Measurements from ENCODE around the gene TNPO3.

TNPO3 gene

DNA sequence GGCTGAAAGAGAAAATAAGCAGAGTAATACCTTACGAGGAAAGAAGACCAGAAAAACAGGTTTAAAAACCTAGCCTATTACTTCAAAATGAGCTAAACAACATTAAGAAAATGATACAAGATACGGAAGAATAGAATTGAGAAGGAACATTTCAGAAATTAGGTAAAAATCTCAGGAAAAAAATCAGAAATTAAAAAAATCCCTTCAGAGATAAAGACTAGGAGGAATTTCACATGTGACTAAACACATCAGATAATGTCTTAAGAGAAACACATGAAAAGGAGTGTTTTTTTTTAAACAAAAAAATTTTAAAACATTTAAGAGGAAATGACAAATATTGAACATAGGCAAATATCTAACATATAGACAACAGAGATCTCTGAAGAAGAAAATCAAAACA lies 33.3 kb downstream of the TNPO3 start:
- peaks cover 13% of the 10 kb centered on the region; the same call in 1 of the 2 replicates for H3F3A ChIP-seq (ENCODE audit: insufficient read depth)
- no peak overlapping the region for H3K4me3 ChIP-seq (ENCODE audit: insufficient read depth, low read length, poor library complexity, severe bottlenecking)
- peaks cover 6% of the 10 kb centered on the region; the same call in 1 of the 2 replicates for H4K20me1 ChIP-seq (ENCODE audit: low read depth, low read length)
- peaks cover 99% of the 10 kb centered on the region for H3K79me2 ChIP-seq (ENCODE audit: insufficient read depth, low read length)
- peaks cover 11% of the 10 kb centered on the region; the same call in 1 of the 2 replicates for H3K36me3 ChIP-seq (ENCODE audit: low read length)
- H3K9ac ChIP-seq (ENCODE audit: low read length), result no peak overlapping the region
- no peaks in the 10 kb centered on the region for H3K9me3 ChIP-seq (ENCODE audit: insufficient read depth, low read length)
- no peak overlapping the region for H3K27ac ChIP-seq (ENCODE audit: low read depth, low read length)
- no peak overlapping the region for H2AFZ ChIP-seq (ENCODE audit: low read depth, low read length, severe bottlenecking)
- TF ChIP-seq EZH2phosphoT487 (conservative IDR thresholded peaks at IDR 0.05; ENCODE audit: low read length), result no peak
- TF ChIP-seq, protein P1, sequence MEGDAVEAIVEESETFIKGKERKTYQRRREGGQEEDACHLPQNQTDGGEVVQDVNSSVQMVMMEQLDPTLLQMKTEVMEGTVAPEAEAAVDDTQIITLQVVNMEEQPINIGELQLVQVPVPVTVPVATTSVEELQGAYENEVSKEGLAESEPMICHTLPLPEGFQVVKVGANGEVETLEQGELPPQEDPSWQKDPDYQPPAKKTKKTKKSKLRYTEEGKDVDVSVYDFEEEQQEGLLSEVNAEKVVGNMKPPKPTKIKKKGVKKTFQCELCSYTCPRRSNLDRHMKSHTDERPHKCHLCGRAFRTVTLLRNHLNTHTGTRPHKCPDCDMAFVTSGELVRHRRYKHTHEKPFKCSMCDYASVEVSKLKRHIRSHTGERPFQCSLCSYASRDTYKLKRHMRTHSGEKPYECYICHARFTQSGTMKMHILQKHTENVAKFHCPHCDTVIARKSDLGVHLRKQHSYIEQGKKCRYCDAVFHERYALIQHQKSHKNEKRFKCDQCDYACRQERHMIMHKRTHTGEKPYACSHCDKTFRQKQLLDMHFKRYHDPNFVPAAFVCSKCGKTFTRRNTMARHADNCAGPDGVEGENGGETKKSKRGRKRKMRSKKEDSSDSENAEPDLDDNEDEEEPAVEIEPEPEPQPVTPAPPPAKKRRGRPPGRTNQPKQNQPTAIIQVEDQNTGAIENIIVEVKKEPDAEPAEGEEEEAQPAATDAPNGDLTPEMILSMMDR (IDR thresholded peaks at IDR 0.05; ENCODE audit: insufficient read depth, low read length, poor library complexity, severe bottlenecking), result no peak
- H3K4me2 ChIP-seq (ENCODE audit: low read depth, low read length, poor library complexity, severe bottlenecking), result no peak overlapping the region
- H3K9me2 ChIP-seq (replicated peaks; ENCODE audit: insufficient read depth, low read length), result no peaks in the 10 kb centered on the region
- H3K27me3 ChIP-seq (ENCODE audit: low read length), result no peaks in the 10 kb centered on the region

DNA sequence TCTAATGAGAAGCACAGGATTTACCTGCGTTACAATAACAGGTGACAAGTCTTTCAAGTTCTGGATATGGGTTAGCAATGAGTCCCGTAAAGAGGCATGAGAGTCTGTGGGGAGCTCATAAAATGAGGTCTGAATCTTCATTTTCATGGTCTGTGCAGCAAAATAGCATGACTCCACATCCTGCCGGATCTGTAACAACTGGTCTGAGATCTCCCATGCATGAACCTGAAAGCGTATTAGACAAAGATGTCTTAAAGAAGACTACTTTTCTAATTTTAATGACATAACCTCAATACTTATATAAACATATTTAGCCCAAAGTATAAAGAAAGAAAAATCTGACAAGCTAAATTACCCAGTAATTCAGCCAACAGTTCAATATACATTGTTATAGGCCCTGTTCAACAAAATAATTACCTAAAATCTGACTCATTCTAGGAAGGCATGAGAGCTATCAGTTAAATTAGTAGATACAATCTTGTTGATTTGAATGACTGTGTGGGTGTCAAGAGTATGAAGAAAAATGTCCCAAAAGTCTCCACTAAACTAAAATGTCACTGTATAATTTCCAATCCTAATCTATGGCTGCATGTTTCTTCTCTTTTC lies 36.9 kb downstream of the TNPO3 start:
- Histone ChIP-seq H3K9me3 (ENCODE audit: insufficient read depth, low read length) (no peaks in the 10 kb centered on the region), H3K27ac (ENCODE audit: low read depth, low read length) (no peak overlapping the region), H3K79me2 (ENCODE audit: insufficient read depth, low read length) (peaks cover 74% of the 10 kb centered on the region), H3K9me2 (replicated peaks; ENCODE audit: insufficient read depth, low read length) (no peaks in the 10 kb centered on the region), H3K9ac (ENCODE audit: low read length) (no peak overlapping the region), H3K27me3 (ENCODE audit: low read length) (no peaks in the 10 kb centered on the region), H3F3A (ENCODE audit: insufficient read depth) (peaks cover 13% of the 10 kb centered on the region; the same call in 1 of the 2 replicates), H4K20me1 (ENCODE audit: low read depth, low read length) (peaks cover 6% of the 10 kb centered on the region; the same call in 1 of the 2 replicates), H2AFZ (ENCODE audit: low read depth, low read length, severe bottlenecking) (no peak overlapping the region), H3K4me2 (ENCODE audit: low read depth, low read length, poor library complexity, severe bottlenecking) (no peak overlapping the region), H3K4me3 (ENCODE audit: insufficient read depth, low read length, poor library complexity, severe bottlenecking) (no peak overlapping the region), H3K36me3 (ENCODE audit: low read length) (peaks cover 35% of the 10 kb centered on the region; the same call in 1 of the 2 replicates)
- TF ChIP-seq EZH2phosphoT487 (conservative IDR thresholded peaks at IDR 0.05; ENCODE audit: low read length), result no peak
- TF ChIP-seq, protein P1 (IDR thresholded peaks at IDR 0.05; ENCODE audit: insufficient read depth, low read length, poor library complexity, severe bottlenecking), result no peak

DNA sequence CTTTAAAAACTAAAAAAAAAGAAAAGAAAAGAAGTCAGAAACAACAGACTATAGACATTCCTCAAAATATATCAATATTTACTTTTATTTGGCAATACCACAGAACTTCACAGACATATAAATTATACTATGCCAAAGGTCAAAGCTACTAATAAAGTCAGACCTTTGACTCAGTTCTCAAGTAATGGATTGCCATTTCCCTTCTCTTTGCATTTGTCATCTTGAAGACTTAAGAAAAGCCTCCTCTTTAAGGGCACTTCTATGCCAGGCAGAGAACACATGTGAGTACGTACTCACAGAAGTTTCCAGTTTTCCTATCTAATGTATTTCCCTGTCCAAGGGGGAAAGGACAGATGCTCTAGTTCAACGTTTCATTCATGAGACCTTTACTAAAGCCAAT lies 37.6 kb downstream of the TNPO3 start:
- Histone ChIP-seq H2AFZ (ENCODE audit: low read depth, low read length, severe bottlenecking) (no peak overlapping the region), H3K9ac (ENCODE audit: low read length) (no peak overlapping the region), H3K4me2 (ENCODE audit: low read depth, low read length, poor library complexity, severe bottlenecking) (no peak overlapping the region), H3K9me3 (ENCODE audit: insufficient read depth, low read length) (no peaks in the 10 kb centered on the region), H4K20me1 (ENCODE audit: low read depth, low read length) (peaks cover under 1% of the 10 kb centered on the region; the same call in 1 of the 2 replicates), H3K36me3 (ENCODE audit: low read length) (peaks cover 33% of the 10 kb centered on the region; the same call in 1 of the 2 replicates), H3K79me2 (ENCODE audit: insufficient read depth, low read length) (peaks cover 74% of the 10 kb centered on the region), H3K4me3 (ENCODE audit: insufficient read depth, low read length, poor library complexity, severe bottlenecking) (no peak overlapping the region), H3K9me2 (replicated peaks; ENCODE audit: insufficient read depth, low read length) (no peaks in the 10 kb centered on the region), H3F3A (ENCODE audit: insufficient read depth) (peaks cover 8% of the 10 kb centered on the region; the same call in 1 of the 2 replicates), H3K27me3 (ENCODE audit: low read length) (no peaks in the 10 kb centered on the region), H3K27ac (ENCODE audit: low read depth, low read length) (no peak overlapping the region)
- TF ChIP-seq, protein P1 (IDR thresholded peaks at IDR 0.05; ENCODE audit: insufficient read depth, low read length, poor library complexity, severe bottlenecking), result no peak
- no peak for TF ChIP-seq EZH2phosphoT487 (conservative IDR thresholded peaks at IDR 0.05; ENCODE audit: low read length)
